K562 (cell line): ENCODE data around the gene NCKAP1.

Experiments
- ARNT ChIP-seq, 2 experiments: fragments of 450-650 bp; IDR thresholded peaks; 2 replicates each; pipeline ENCODE4 v1.6.1; 2016; ENCODE audit warnings: mild to moderate bottlenecking in 1 of 2
- ATF7 ChIP-seq: fragments of 450-650 bp; IDR thresholded peaks from 2 replicates; pipeline ENCODE4 v1.7.1; 2014; ENCODE audit warnings: mild to moderate bottlenecking, moderate library complexity
- ESRRA ChIP-seq: fragments of 450-650 bp; IDR thresholded peaks from 2 replicates; pipeline ENCODE4 v1.6.1; 2014; ENCODE audit warnings: low read depth, mild to moderate bottlenecking, moderate library complexity, borderline replicate concordance
- PHF21A ChIP-seq: fragments of 450-650 bp; IDR thresholded peaks from 2 replicates; pipeline ENCODE4 v1.6.1; 2017; ENCODE audit warnings: low read depth, borderline replicate concordance
- SIX5 ChIP-seq, 2 experiments: IDR thresholded peaks; 2 replicates each; pipeline ENCODE4 v1.6.1; 2011; ENCODE audit warnings: low read length in 2 of 2, borderline replicate concordance in 1 of 2, low read depth in 1 of 2, mild to moderate bottlenecking in 1 of 2, moderate library complexity in 1 of 2; ENCODE audit not compliant: insufficient read depth in 1 of 2
- SMAD4 ChIP-seq: fragments of 250-450 bp; sonication (Bioruptor Pico); conservative IDR thresholded peaks from 2 replicates; pipeline ENCODE4 v1.8.0; 2021; ENCODE audit warnings: inconsistent platforms, mild to moderate bottlenecking, moderate library complexity
- SMARCA5 ChIP-seq: fragments of 450-650 bp; IDR thresholded peaks from 2 replicates; pipeline ENCODE4 v1.6.1; 2016
- SP2 ChIP-seq: IDR thresholded peaks from 2 replicates; pipeline ENCODE4 v1.6.1; 2011; ENCODE audit warnings: mild to moderate bottlenecking, low read depth, low read length, moderate library complexity; ENCODE audit not compliant: poor library complexity, severe bottlenecking; ENCODE audit errors: extremely low read depth
- ZNF79 ChIP-seq: fragments of 250-450 bp; sonication (Bioruptor Pico); IDR thresholded peaks from 2 replicates; pipeline ENCODE4 v1.4.0; 2020; ENCODE audit warnings: low read depth, mild to moderate bottlenecking, moderate library complexity
- TF ChIP-seq, protein P1 (sequence below): IDR thresholded peaks from 3 replicates; pipeline ENCODE4 v1.6.1; 2011; ENCODE audit warnings: borderline replicate concordance, mild to moderate bottlenecking; ENCODE audit not compliant: insufficient read length, insufficient read depth

DNA sequence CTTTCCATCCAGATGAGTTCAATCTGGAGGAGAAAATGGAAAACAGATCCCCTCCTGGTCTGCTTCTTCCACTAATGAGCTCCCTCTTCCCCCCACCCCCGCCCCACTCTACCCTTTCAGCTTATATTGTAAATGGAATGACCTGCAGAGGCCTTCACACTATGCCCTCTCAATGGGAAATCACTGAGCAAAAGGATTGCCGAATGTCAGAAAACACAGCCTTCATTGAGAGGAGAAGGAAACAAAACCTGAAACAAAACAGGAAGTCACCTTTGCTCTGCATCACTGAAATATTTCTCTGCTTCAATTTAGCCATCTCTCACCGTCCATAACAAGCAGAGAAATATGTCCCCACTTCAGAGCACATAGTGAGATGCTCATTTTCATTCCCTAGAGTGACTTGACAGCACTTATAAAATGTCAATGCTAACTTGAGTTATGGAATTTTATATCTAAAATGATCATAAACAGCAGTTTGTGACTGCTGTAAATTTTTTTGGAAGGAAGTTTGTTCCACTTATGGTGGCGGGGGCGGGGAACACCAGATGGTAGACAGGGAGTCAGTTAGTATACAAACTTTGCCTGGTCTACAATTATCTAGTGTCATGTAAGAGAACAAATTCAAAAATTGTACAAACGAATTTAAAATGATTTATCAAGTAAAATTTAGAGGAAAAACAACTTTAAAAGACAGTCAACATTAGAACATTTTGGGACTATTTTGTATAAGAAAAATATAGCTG, 170.0 kb downstream of the NCKAP1 start:
- TF ChIP-seq ARNT (IDR thresholded peaks at IDR 0.05) (no peak), SMARCA5 (no peak), SIX5 (IDR thresholded peaks at IDR 0.05; ENCODE audit: borderline replicate concordance in 1 of 2, insufficient read depth in 1 of 2, low read depth in 1 of 2, low read length in 2 of 2) (no peak), ESRRA (no peak), SP2 (no peak), SMAD4 (CRISPR knock-in tag) (no peak), ZNF79 (CRISPR knock-in tag) (no peak), PHF21A (no peak), ATF7 (no peak)
- TF ChIP-seq, protein P1, sequence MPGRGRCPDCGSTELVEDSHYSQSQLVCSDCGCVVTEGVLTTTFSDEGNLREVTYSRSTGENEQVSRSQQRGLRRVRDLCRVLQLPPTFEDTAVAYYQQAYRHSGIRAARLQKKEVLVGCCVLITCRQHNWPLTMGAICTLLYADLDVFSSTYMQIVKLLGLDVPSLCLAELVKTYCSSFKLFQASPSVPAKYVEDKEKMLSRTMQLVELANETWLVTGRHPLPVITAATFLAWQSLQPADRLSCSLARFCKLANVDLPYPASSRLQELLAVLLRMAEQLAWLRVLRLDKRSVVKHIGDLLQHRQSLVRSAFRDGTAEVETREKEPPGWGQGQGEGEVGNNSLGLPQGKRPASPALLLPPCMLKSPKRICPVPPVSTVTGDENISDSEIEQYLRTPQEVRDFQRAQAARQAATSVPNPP: no peak
